Fibroblast of lung (primary cell): Measurements from ENCODE around the gene CAMK2B.

ENCODE experiments used
- CTCF ChIP-seq, 2 donors: IDR thresholded peaks in 1 of 2; conservative IDR thresholded peaks in 1 of 2; 1 replicate in 1 of 2; 2 replicates in 1 of 2; pipeline ENCODE4 v1.5.1; 2011 to 2012; ENCODE audit warnings: low read length in 2 of 2, control low read depth in 1 of 2, inconsistent platforms in 1 of 2, low read depth in 1 of 2, mild to moderate bottlenecking in 1 of 2
- EZH2 ChIP-seq: IDR thresholded peaks from 2 replicates; pipeline ENCODE4 v1.5.1; 2012; ENCODE audit warnings: low read length, control low read depth, mild to moderate bottlenecking; ENCODE audit errors: missing control alignments

DNA sequence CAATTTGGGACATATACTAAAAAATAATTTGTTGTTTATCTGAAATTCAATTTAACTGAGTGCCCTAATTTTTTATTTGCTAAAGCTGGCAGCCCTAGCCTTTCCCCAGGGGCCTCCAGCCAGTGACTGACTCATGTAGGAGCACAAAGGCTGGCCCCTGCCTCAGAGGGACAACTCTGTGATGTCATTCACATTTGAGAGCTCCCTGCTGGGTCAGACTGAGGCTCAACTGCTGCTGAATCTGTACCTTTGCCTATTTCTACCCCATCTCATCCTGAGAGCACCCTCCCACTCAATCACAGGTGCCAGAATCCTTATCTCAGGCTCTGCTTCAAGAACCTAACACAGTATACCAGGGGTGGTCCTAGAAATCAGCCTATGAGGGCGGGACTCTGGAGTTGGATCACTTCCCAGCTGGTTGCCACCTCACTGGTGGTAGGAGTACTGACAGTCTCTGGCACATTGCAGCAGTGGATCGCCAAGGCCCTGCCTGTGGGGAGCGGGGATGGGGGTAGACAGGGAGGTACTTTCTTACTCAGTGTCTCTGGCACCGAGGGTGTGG, 147.7 kb downstream of the CAMK2B start:
- TF ChIP-seq EZH2: no peak
- TF ChIP-seq CTCF (conservative IDR thresholded peaks at IDR 0.05 in 1 of 2, IDR thresholded peaks at IDR 0.05 in 1 of 2; ENCODE audit: low read depth in 1 of 2, low read length in 2 of 2): no peak
